Mucosa of rectum (tissue), 2 donors: Measurements from ENCODE around the gene CLTA.
"Not testable (repeated sequence)": the region's sequence is repeated elsewhere in the genome, so short reads cannot be mapped to it uniquely, and the experiment has no call there.

Experiments used
- H3K27ac ChIP-seq, 2 donors: one replicate each; pipeline ENCODE4 v1.7.0; 2013; ENCODE audit warnings: inconsistent platforms in 2 of 2, low read depth in 2 of 2, low read length in 2 of 2
- H3K27me3 ChIP-seq, 2 donors: one replicate each; pipeline ENCODE4 v1.7.0; 2013; ENCODE audit warnings: low read length in 2 of 2; ENCODE audit not compliant: control insufficient read depth in 2 of 2, insufficient read depth in 2 of 2
- H3K36me3 ChIP-seq, 2 donors: one replicate each; pipeline ENCODE4 v1.7.0; 2013; ENCODE audit warnings: low read length in 2 of 2; ENCODE audit not compliant: control insufficient read depth in 2 of 2, insufficient read depth in 2 of 2
- H3K4me1 ChIP-seq, 2 donors: one replicate each; pipeline ENCODE4 v1.7.0; 2013; ENCODE audit warnings: low read length in 2 of 2, mild to moderate bottlenecking in 1 of 2; ENCODE audit not compliant: control insufficient read depth in 2 of 2, insufficient read depth in 2 of 2
- H3K4me3 ChIP-seq, 2 donors: one replicate each; pipeline ENCODE4 v1.7.0; 2013; ENCODE audit warnings: low read length in 2 of 2
- H3K9ac ChIP-seq, 2 donors: one replicate each; pipeline ENCODE4 v1.7.0; 2013; ENCODE audit warnings: low read length in 2 of 2, low read depth in 1 of 2, mild to moderate bottlenecking in 1 of 2
- H3K9me3 ChIP-seq, 2 donors: one replicate each; pipeline ENCODE4 v1.7.0; 2013; ENCODE audit warnings: low read length in 2 of 2; ENCODE audit not compliant: control insufficient read depth in 2 of 2
- donor health status: healthy.
- donor health status: Normal muscosa, but diverticular disease.

Gene CLTA

GRCh38 chr9:36156116-36156515 is 34.6 kb upstream of the CLTA start:
- Histone ChIP-seq H3K36me3 (peaks cover 5 to 10% of the 10 kb centered on the region in 2 donors), H3K27ac (no peak overlapping the region), H3K9ac (no peak overlapping the region), H3K4me1 (peaks cover 12 to 13% of the 10 kb centered on the region in 2 donors), H3K27me3 (no peaks in the 10 kb centered on the region), H3K9me3 (no peaks in the 10 kb centered on the region), H3K4me3 (no peak overlapping the region)

DNA sequence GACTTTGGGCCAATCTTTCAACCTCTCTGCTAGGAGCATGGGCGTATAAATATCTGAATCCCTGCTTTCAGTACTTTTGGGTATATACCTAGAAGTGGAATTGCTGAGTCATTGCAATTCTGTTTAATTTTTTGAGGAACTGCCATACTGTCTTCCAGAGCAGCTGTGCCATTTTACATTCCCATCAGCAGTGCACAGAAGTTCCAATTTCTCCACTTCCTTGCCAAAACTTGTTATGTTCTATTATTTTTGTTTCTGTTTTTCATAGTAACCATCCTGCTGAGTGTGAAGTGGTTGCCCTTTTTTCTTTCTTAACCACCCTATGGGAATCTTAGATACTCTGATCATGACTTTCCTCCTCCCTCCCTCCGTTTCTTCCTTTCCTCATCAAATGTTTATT is 32.6 kb upstream of the CLTA start:
- H3K9me3 ChIP-seq: no peaks in the 10 kb centered on the region
- H3K9ac ChIP-seq: no peak overlapping the region
- peak overlapping the region; percentile 2 to 45 for H3K27ac ChIP-seq
- H3K4me3 ChIP-seq: no peak overlapping the region
- peaks cover 6 to 8% of the 10 kb centered on the region in 2 donors for H3K4me1 ChIP-seq
- peaks cover 7 to 10% of the 10 kb centered on the region in 2 donors for H3K36me3 ChIP-seq
- no peaks in the 10 kb centered on the region for H3K27me3 ChIP-seq

- H3K9ac ChIP-seq: no peak overlapping the region
- peak overlapping the region; percentile 20 to 45 for H3K27ac ChIP-seq
- peaks cover 6% of the 10 kb centered on the region in 2 donors for H3K4me1 ChIP-seq
- peaks cover 7 to 10% of the 10 kb centered on the region in 2 donors for H3K36me3 ChIP-seq
- no peaks in the 10 kb centered on the region for H3K9me3 ChIP-seq
- no peak overlapping the region for H3K4me3 ChIP-seq
- H3K27me3 ChIP-seq: no peaks in the 10 kb centered on the region
These were observed 31.8 kb upstream of the CLTA start for GRCh38 chr9:36158917-36159316.

DNA sequence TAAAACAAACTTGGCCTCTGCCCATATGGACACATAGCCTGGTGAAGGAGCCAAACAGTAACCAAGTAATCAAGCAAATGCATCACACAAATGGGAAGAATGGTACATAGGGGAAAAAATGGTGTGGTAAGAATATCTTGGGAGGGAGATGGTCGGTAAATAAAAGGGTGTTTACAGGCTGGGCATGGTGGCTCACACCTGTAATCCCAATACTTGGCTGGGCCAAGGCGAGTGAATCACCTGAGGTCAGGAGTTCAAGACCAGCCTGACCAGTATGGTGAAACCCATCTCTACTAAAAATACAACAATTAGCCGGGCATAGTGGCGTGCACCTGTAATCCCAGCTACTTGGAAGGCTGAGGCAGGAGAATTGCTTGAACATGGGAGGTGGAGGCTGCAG is 31.2 kb upstream of the CLTA start:
- H3K9me3 ChIP-seq, H3K9ac ChIP-seq, H3K4me1 ChIP-seq, H3K27ac ChIP-seq, H3K4me3 ChIP-seq, H3K27me3 ChIP-seq: not testable (repeated sequence)
- H3K36me3 ChIP-seq: peaks cover 7 to 10% of the 10 kb centered on the region in 2 donors

- H3K36me3 ChIP-seq: peaks cover 7 to 10% of the 10 kb centered on the region in 2 donors
- H3K9ac ChIP-seq, H3K27me3 ChIP-seq, H3K27ac ChIP-seq, H3K9me3 ChIP-seq, H3K4me1 ChIP-seq, H3K4me3 ChIP-seq: not testable (repeated sequence)
These were observed 30.6 kb upstream of the CLTA start for GRCh38 chr9:36160126-36160525.

GRCh38 chr9:36161187-36161586 is 29.5 kb upstream of the CLTA start:
- no peaks in the 10 kb centered on the region for H3K9me3 ChIP-seq
- peaks cover 1 to 6% of the 10 kb centered on the region in 2 donors for H3K4me1 ChIP-seq
- no peak overlapping the region for H3K27ac ChIP-seq
- H3K9ac ChIP-seq: no peak overlapping the region
- H3K36me3 ChIP-seq: peaks cover 7 to 10% of the 10 kb centered on the region in 2 donors
- H3K27me3 ChIP-seq: no peaks in the 10 kb centered on the region
- H3K4me3 ChIP-seq: no peak overlapping the region

DNA sequence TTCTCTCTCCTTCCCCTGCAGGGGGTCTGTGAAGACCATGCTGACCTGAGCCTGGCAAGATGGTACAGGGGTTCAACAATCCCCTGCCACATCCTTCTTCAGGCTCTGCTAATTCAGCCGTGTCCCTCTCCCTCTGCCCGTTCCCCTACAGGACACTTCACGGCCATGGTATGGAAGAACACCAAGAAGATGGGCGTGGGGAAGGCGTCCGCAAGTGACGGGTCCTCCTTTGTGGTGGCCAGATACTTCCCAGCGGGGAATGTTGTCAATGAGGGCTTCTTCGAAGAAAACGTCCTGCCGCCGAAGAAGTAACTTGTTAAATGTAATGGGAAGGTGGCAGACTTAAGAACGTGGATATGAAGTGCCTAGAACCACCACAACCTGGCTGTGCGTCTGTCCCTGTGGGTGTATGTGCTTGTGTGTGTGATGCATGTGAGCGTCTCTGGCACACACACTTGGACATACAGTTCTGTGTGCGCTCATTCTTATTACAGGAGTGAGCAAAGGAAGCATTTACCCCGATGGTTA is 28.4 kb upstream of the CLTA start:
- Histone ChIP-seq H3K27me3 (no peaks in the 10 kb centered on the region), H3K4me3 (no peak overlapping the region), H3K9ac (no peak overlapping the region), H3K36me3 (peaks cover 5 to 7% of the 10 kb centered on the region in 2 donors), H3K9me3 (no peaks in the 10 kb centered on the region), H3K27ac (no peak overlapping the region), H3K4me1 (peaks cover 4 to 9% of the 10 kb centered on the region in 2 donors)

GRCh38 chr9:36163049-36163785 is 27.5 kb upstream of the CLTA start:
- Histone ChIP-seq H3K9ac (no peak overlapping the region), H3K27me3 (no peaks in the 10 kb centered on the region), H3K4me1 (peaks cover 4 to 9% of the 10 kb centered on the region in 2 donors), H3K36me3 (peaks cover 5 to 7% of the 10 kb centered on the region in 2 donors), H3K4me3 (no peak overlapping the region), H3K9me3 (no peaks in the 10 kb centered on the region), H3K27ac (peak overlapping the region; percentile 50 to 52)

GRCh38 chr9:36163786-36164170 is 26.9 kb upstream of the CLTA start:
- Histone ChIP-seq H3K36me3 (peaks cover 5 to 7% of the 10 kb centered on the region in 2 donors), H3K9me3 (no peaks in the 10 kb centered on the region), H3K4me3 (no peak overlapping the region), H3K27ac (peak overlapping the region; percentile 50 to 52), H3K9ac (no peak overlapping the region), H3K4me1 (peaks cover 4 to 9% of the 10 kb centered on the region in 2 donors), H3K27me3 (no peaks in the 10 kb centered on the region)

DNA sequence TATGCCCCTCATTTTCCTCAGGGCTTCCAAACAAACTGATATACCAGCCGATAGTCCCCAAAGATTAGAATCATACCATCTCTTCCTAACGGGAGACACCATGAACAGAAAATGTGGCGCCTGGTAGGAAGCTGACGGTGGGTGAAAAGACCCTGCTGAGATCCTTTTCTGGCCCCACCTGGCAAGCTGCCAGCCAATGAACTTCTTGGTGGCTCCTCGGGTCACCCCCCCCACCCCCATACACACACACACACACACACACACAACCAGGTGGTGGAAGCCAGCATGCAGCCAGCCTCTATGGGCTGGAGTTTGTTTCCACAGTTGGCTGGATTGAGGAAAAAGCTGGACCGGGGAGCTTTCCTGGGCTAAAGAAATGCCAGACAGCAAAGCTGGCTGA is 26.3 kb upstream of the CLTA start:
- Histone ChIP-seq H3K4me3 (no peak overlapping the region), H3K4me1 (peaks cover 4 to 9% of the 10 kb centered on the region in 2 donors), H3K27me3 (no peaks in the 10 kb centered on the region), H3K36me3 (peaks cover 5 to 7% of the 10 kb centered on the region in 2 donors), H3K9ac (no peak overlapping the region), H3K27ac (peak overlapping the region in 1 of 2 donors; percentile 50), H3K9me3 (no peaks in the 10 kb centered on the region)
